HG03045 (cell line): ENCODE results near the gene GHRH.

Source experiments
- ATAC-seq: cut with Tn5 transposase; IDR thresholded peaks from one replicate; pipeline ENCODE4 v1.9.1; 2021; ENCODE audit warnings: mild to moderate bottlenecking, moderate library complexity; ENCODE audit not compliant: unreplicated experiment

GHRH gene

GRCh38 chr20:37240337-37241067, 21.1 kb downstream of the GHRH start:
- ATAC-seq: no peak

- no peak for ATAC-seq
These were observed 22.6 kb downstream of the GHRH start for GRCh38 chr20:37238935-37239451.

- no peak for ATAC-seq
These were observed 23.2 kb downstream of the GHRH start for GRCh38 chr20:37238426-37238825.

GRCh38 chr20:37237656-37238055, 24.0 kb downstream of the GHRH start:
- no peak for ATAC-seq

- ATAC-seq: no peak
These were observed 25.2 kb downstream of the GHRH start for GRCh38 chr20:37236462-37236861.

GRCh38 chr20:37235065-37235464, 26.5 kb downstream of the GHRH start:
- no peak for ATAC-seq

GRCh38 chr20:37234254-37234581, 27.4 kb downstream of the GHRH start:
- no peak for ATAC-seq

- ATAC-seq: no peak
These were observed 27.9 kb downstream of the GHRH start for GRCh38 chr20:37233548-37234253.

GRCh38 chr20:37231947-37232630, 29.5 kb downstream of the GHRH start:
- ATAC-seq: no peak

GRCh38 chr20:37230200-37230599, 31.4 kb downstream of the GHRH start:
- no peak for ATAC-seq

- no peak for ATAC-seq
These were observed 32.3 kb downstream of the GHRH start for GRCh38 chr20:37229357-37229756.

- ATAC-seq: no peak
These were observed 33.0 kb downstream of the GHRH start for GRCh38 chr20:37228656-37229055.

GRCh38 chr20:37228082-37228481, 33.5 kb downstream of the GHRH start:
- no peak for ATAC-seq

- ATAC-seq: no peak
These were observed 34.7 kb downstream of the GHRH start for GRCh38 chr20:37226889-37227288.

- ATAC-seq: no peak
These were observed 36.5 kb downstream of the GHRH start for GRCh38 chr20:37225146-37225545.

- no peak for ATAC-seq
These were observed 38.6 kb downstream of the GHRH start for GRCh38 chr20:37223053-37223452.

- ATAC-seq: no peak
These were observed 39.5 kb downstream of the GHRH start for GRCh38 chr20:37222086-37222485.

- no peak for ATAC-seq
These were observed 40.9 kb downstream of the GHRH start for GRCh38 chr20:37220731-37221130.

GRCh38 chr20:37219751-37220668, 41.6 kb downstream of the GHRH start:
- no peak for ATAC-seq

- no peak for ATAC-seq
These were observed 42.6 kb downstream of the GHRH start for GRCh38 chr20:37218976-37219375.

GRCh38 chr20:37218441-37218840, 43.2 kb downstream of the GHRH start:
- no peak for ATAC-seq
